MM.1S (cell line): ENCODE measurements around the gene CISTR.

Experiments used
- EZH2 ChIP-seq: fragments of 300-600 bp; sonication (generic); optimal IDR thresholded peaks from 2 replicates; pipeline ENCODE3; 2017; ENCODE audit warnings: low read depth, mild to moderate bottlenecking, antibody characterized with exemption, low read length, mixed read lengths
- TF ChIP-seq, protein P1 (sequence below): fragments of 300-600 bp; sonication (generic); IDR thresholded peaks from 2 replicates; pipeline ENCODE4 v1.5.1; 2016; ENCODE audit warnings: antibody characterized with exemption, low read length, mixed read lengths

DNA sequence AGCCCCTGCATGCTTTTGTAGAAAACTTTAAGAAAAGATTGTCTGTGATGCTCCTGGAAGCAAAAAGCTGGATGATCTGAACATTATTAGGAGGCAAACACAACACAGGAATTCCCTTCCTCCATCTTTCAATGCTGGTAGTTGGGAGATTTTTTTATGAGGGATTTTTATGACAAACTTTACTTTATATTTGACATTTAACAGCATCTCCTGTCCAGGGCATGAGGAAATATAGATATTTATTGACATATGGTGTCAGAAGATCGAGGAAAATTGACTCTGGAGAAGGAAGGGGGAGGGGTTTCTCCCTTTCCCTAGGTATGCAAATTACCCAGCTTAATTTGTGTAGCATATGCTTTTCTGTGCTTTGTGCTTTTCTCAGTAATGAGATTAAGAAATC is 37.8 kb upstream of the CISTR start:
- TF ChIP-seq, protein P1, sequence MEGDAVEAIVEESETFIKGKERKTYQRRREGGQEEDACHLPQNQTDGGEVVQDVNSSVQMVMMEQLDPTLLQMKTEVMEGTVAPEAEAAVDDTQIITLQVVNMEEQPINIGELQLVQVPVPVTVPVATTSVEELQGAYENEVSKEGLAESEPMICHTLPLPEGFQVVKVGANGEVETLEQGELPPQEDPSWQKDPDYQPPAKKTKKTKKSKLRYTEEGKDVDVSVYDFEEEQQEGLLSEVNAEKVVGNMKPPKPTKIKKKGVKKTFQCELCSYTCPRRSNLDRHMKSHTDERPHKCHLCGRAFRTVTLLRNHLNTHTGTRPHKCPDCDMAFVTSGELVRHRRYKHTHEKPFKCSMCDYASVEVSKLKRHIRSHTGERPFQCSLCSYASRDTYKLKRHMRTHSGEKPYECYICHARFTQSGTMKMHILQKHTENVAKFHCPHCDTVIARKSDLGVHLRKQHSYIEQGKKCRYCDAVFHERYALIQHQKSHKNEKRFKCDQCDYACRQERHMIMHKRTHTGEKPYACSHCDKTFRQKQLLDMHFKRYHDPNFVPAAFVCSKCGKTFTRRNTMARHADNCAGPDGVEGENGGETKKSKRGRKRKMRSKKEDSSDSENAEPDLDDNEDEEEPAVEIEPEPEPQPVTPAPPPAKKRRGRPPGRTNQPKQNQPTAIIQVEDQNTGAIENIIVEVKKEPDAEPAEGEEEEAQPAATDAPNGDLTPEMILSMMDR: no peak
- no peak for TF ChIP-seq EZH2
